Erythroblast (primary cell): Measurements from ENCODE around the gene METAP2.

Experiments used
- GATA1 ChIP-seq: IDR thresholded peaks from 2 replicates; pipeline ENCODE4 v1.6.1; 2011; ENCODE audit warnings: low read depth, mild to moderate bottlenecking, control low read depth, low read length, moderate library complexity
- POLR2A ChIP-seq: IDR thresholded peaks from 2 replicates; pipeline ENCODE4 v1.6.1; 2011; ENCODE audit warnings: mild to moderate bottlenecking, low read length

- TF ChIP-seq POLR2A = no peak
- TF ChIP-seq GATA1 = no peak
These were observed 49.5 kb upstream of the METAP2 start for GRCh38 chr12:95424271-95424994.
